ENCODE measurements around the gene ABHD4. TPM values are rescaled to one million over a fixed set of nuclear protein-coding genes. Genes with fewer than 3 reads are reported as not detected.

Gene ABHD4
- total and polyA plus RNA-seq, 2 donors from 2014 or later, result 34.1 to 45.2 TPM

GRCh38 chr14:22646570-22647254 lies 48.6 kb downstream of the ABHD4 start:
- no peaks in the 10 kb centered on the region for H3K9me3 ChIP-seq (ENCODE audit: control insufficient read depth in 2 of 3, insufficient read depth in 1 of 3, low read length in 3 of 3)
- no peaks in the 10 kb centered on the region for H3K36me3 ChIP-seq (ENCODE audit: control insufficient read depth in 2 of 3, insufficient read depth in 3 of 3, low read length in 3 of 3)
- DNase-seq, result no peak
- no peaks in the 10 kb centered on the region for H3K27me3 ChIP-seq (ENCODE audit: control insufficient read depth, insufficient read depth, low read length)
- peaks cover 0 to 2% (median 0%) of the 10 kb centered on the region in 3 donors for H3K4me1 ChIP-seq (ENCODE audit: control insufficient read depth in 2 of 3, insufficient read depth in 2 of 3, low read depth in 1 of 3, low read length in 3 of 3)
- intact Hi-C loops (cut with DNase I), result no loop called here
- H3K27ac ChIP-seq (ENCODE audit: low read depth in 2 of 2, low read length in 2 of 2), result no peak overlapping the region
- H3K9ac ChIP-seq (ENCODE audit: low read length in 3 of 3), result no peak overlapping the region
- no peak for TF ChIP-seq CTCF (IDR thresholded peaks at IDR 0.05; ENCODE audit: borderline replicate concordance, extremely low read depth, insufficient read depth)
- no peak for FAIRE-seq
- H3K4me3 ChIP-seq (ENCODE audit: low read length in 3 of 3), result no peak overlapping the region

- FAIRE-seq, result no peak
- Histone ChIP-seq H3K36me3 (ENCODE audit: control insufficient read depth in 2 of 3, insufficient read depth in 3 of 3, low read length in 3 of 3) (no peaks in the 10 kb centered on the region), H3K9me3 (ENCODE audit: control insufficient read depth in 2 of 3, insufficient read depth in 1 of 3, low read length in 3 of 3) (no peaks in the 10 kb centered on the region), H3K9ac (ENCODE audit: low read length in 3 of 3) (no peak overlapping the region), H3K27me3 (ENCODE audit: control insufficient read depth, insufficient read depth, low read length) (no peaks in the 10 kb centered on the region), H3K4me1 (ENCODE audit: control insufficient read depth in 2 of 3, insufficient read depth in 2 of 3, low read depth in 1 of 3, low read length in 3 of 3) (peaks cover 0 to 2% (median 0%) of the 10 kb centered on the region in 3 donors), H3K27ac (ENCODE audit: low read depth in 2 of 2, low read length in 2 of 2) (no peak overlapping the region), H3K4me3 (ENCODE audit: low read length in 3 of 3) (no peak overlapping the region)
- intact Hi-C loops (cut with DNase I), result no loop called here
- no peak for DNase-seq
- TF ChIP-seq CTCF (IDR thresholded peaks at IDR 0.05; ENCODE audit: borderline replicate concordance, extremely low read depth, insufficient read depth), result no peak
Measured at GRCh38 chr14:22648506-22648905, 50.4 kb downstream of the ABHD4 start.

- Histone ChIP-seq H3K4me3 (ENCODE audit: low read length in 3 of 3) (no peak overlapping the region), H3K9me3 (ENCODE audit: control insufficient read depth in 2 of 3, insufficient read depth in 1 of 3, low read length in 3 of 3) (no peaks in the 10 kb centered on the region), H3K36me3 (ENCODE audit: control insufficient read depth in 2 of 3, insufficient read depth in 3 of 3, low read length in 3 of 3) (no peaks in the 10 kb centered on the region), H3K27me3 (ENCODE audit: control insufficient read depth, insufficient read depth, low read length) (no peaks in the 10 kb centered on the region), H3K4me1 (ENCODE audit: control insufficient read depth in 2 of 3, insufficient read depth in 2 of 3, low read depth in 1 of 3, low read length in 3 of 3) (no peaks in the 10 kb centered on the region), H3K9ac (ENCODE audit: low read length in 3 of 3) (no peak overlapping the region), H3K27ac (ENCODE audit: low read depth in 2 of 2, low read length in 2 of 2) (no peak overlapping the region)
- no peak for TF ChIP-seq CTCF (IDR thresholded peaks at IDR 0.05; ENCODE audit: borderline replicate concordance, extremely low read depth, insufficient read depth)
- FAIRE-seq (no peak), DNase-seq (no peak)
- intact Hi-C loops (cut with DNase I), result no loop called here
Measured at GRCh38 chr14:22650046-22650739, 52.1 kb downstream of the ABHD4 start.
